GM18907 (cell line): ENCODE results near the gene CD19.
A peak's percentile ranks its signal among the peaks of the same experiment; 100 is the strongest.
"Not testable (repeated sequence)": the region's sequence is repeated elsewhere in the genome, so short reads cannot be mapped to it uniquely, and the experiment has no call there.

Source experiments
- ATAC-seq: cut with Tn5 transposase; IDR thresholded peaks from one replicate; pipeline ENCODE4 v1.9.1; 2021; ENCODE audit warnings: mild to moderate bottlenecking, moderate library complexity; ENCODE audit not compliant: unreplicated experiment

CD19 gene

GRCh38 chr16:28935924-28936783 lies 4.4 kb downstream of the CD19 start:
- ATAC-seq = peak; percentile 69

GRCh38 chr16:28936784-28937155 lies 5.0 kb downstream of the CD19 start:
- no peak for ATAC-seq

- no peak for ATAC-seq
Observed at GRCh38 chr16:28937222-28937876, 5.6 kb downstream of the CD19 start.

GRCh38 chr16:28938721-28939120 lies 7.0 kb downstream of the CD19 start:
- no peak for ATAC-seq

GRCh38 chr16:28939825-28940224 lies 8.1 kb downstream of the CD19 start:
- ATAC-seq = not testable (repeated sequence)

GRCh38 chr16:28943281-28943680 lies 11.5 kb downstream of the CD19 start:
- ATAC-seq = no peak

- ATAC-seq = no peak
Observed at GRCh38 chr16:28946681-28947080, 14.9 kb downstream of the CD19 start.

- ATAC-seq = peak; percentile 88
Observed at GRCh38 chr16:28950648-28951409, 19.1 kb downstream of the CD19 start, which contains the start of gene NFATC2IP. TSS of gene NFATC2IP (plus strand) at chr16:28950937. CDS start at chr16:28951012, 75 bp downstream.

- no peak for ATAC-seq
Observed at GRCh38 chr16:28951410-28951943, 19.7 kb downstream of the CD19 start.

- no peak for ATAC-seq
Observed at GRCh38 chr16:28958216-28958615, 26.4 kb downstream of the CD19 start.

- no peak for ATAC-seq
Observed at GRCh38 chr16:28958836-28959235, 27.1 kb downstream of the CD19 start.

GRCh38 chr16:28964072-28964471 lies 32.3 kb downstream of the CD19 start:
- ATAC-seq = no peak

GRCh38 chr16:28964496-28964895 lies 32.7 kb downstream of the CD19 start:
- no peak for ATAC-seq

- ATAC-seq = no peak
Observed at GRCh38 chr16:28967156-28967555, 35.4 kb downstream of the CD19 start.

GRCh38 chr16:28969696-28970095 lies 37.9 kb downstream of the CD19 start:
- ATAC-seq = not testable (repeated sequence)

- ATAC-seq = peak; percentile 5
Observed at GRCh38 chr16:28974007-28974436, 42.3 kb downstream of the CD19 start.

- ATAC-seq = peak; percentile 82
Observed at GRCh38 chr16:28974437-28975157, 42.8 kb downstream of the CD19 start, which contains the start of gene SPNS1. TSS of gene SPNS1 (plus strand) at chr16:28974778. CDS start at chr16:28975152, 374 bp downstream.

- peak; percentile 26 for ATAC-seq
Observed at GRCh38 chr16:28975158-28975599, 43.4 kb downstream of the CD19 start.

- no peak for ATAC-seq
Observed at GRCh38 chr16:28977703-28978662, 46.2 kb downstream of the CD19 start.
